Astrocyte (in vitro differentiated cells and primary cell): Measurements from ENCODE around the gene EFCAB10.

ENCODE experiments used
- CTCF ChIP-seq: IDR thresholded peaks from 2 replicates; pipeline ENCODE4 v1.5.1; 2011; ENCODE audit warnings: low read depth, mild to moderate bottlenecking, inconsistent platforms, low read length, moderate library complexity; ENCODE audit not compliant: insufficient read depth
- EZH2 ChIP-seq: IDR thresholded peaks from 2 replicates; pipeline ENCODE4 v1.6.1; 2012; ENCODE audit warnings: mild to moderate bottlenecking, low read length, inconsistent platforms; ENCODE audit not compliant: insufficient read depth

GRCh38 chr7:105559926-105560325 is 21.4 kb downstream of the EFCAB10 start:
- TF ChIP-seq CTCF (no peak), EZH2 (no peak)
